Neural cell (in vitro differentiated cells): Measurements from ENCODE around the gene USP4. TPM values are rescaled to one million over a fixed set of nuclear protein-coding genes. Genes with fewer than 3 reads are reported as not detected.
"Not testable (repeated sequence)": the region's sequence is repeated elsewhere in the genome, so short reads cannot be mapped to it uniquely, and the experiment has no call there.

Experiments used
- H2AFZ ChIP-seq: fragments of 200-600, 300-800 bp; sonication (generic), shearing (Covaris generic); 2 replicates; pipeline ENCODE4 v1.6.0; 2014; ENCODE audit warnings: low read depth, mild to moderate bottlenecking, antibody characterized with exemption, low read length, moderate library complexity
- H3F3A ChIP-seq: fragments of 200-600 bp; shearing (Covaris generic); 2 replicates; pipeline ENCODE4 v1.6.1; 2016; ENCODE audit warnings: mild to moderate bottlenecking, moderate library complexity, mixed read lengths, antibody characterized with exemption, low read length; ENCODE audit not compliant: insufficient read depth, poor library complexity, severe bottlenecking
- H3K27ac ChIP-seq: fragments of 200-600, 300-800 bp; sonication (generic), shearing (Covaris generic); 2 replicates; pipeline ENCODE4 v1.5.1; 2014; ENCODE audit warnings: mild to moderate bottlenecking, low read length, moderate library complexity
- H3K27me3 ChIP-seq: fragments of 300-800, 200-600 bp; sonication (generic), shearing (Covaris generic); 2 replicates; pipeline ENCODE4 v1.6.0; 2014; ENCODE audit warnings: mild to moderate bottlenecking, low read depth, low read length, moderate library complexity; ENCODE audit not compliant: insufficient read depth
- H3K36me3 ChIP-seq: fragments of 300-800, 200-600 bp; sonication (generic), shearing (Covaris generic); 2 replicates; pipeline ENCODE4 v1.5.1; 2014; ENCODE audit warnings: mild to moderate bottlenecking, antibody characterized with exemption, low read length, moderate library complexity; ENCODE audit not compliant: insufficient read depth
- H3K4me2 ChIP-seq: fragments of 300-800, 200-600 bp; sonication (generic), shearing (Covaris generic); 2 replicates; pipeline ENCODE4 v1.6.0; 2014; ENCODE audit warnings: mild to moderate bottlenecking, low read length
- H3K4me3 ChIP-seq: fragments of 300-800, 200-600 bp; sonication (generic), shearing (Covaris generic); 2 replicates; pipeline ENCODE4 v1.5.1; 2014; ENCODE audit warnings: mild to moderate bottlenecking, low read length, moderate library complexity
- H3K79me2 ChIP-seq: fragments of 200-600 bp; shearing (Covaris generic); replicated peaks from 2 replicates; pipeline ENCODE4 v1.6.0; 2014; ENCODE audit warnings: mild to moderate bottlenecking, low read length, moderate library complexity; ENCODE audit not compliant: insufficient read depth
- H3K9ac ChIP-seq: fragments of 300-800, 200-600 bp; sonication (generic), shearing (Covaris generic); 2 replicates; pipeline ENCODE4 v1.6.1; 2016; ENCODE audit warnings: mild to moderate bottlenecking, low read length, mixed read lengths
- H3K9me2 ChIP-seq: fragments of 200-600 bp; shearing (Covaris generic); 2 replicates; pipeline ENCODE4 v1.6.1; 2016; ENCODE audit warnings: mild to moderate bottlenecking, low read length, mixed read lengths; ENCODE audit not compliant: insufficient read depth
- H3K9me3 ChIP-seq: fragments of 200-600, 300-800 bp; sonication (generic), shearing (Covaris generic); 2 replicates; pipeline ENCODE4 v1.6.1; 2016; ENCODE audit warnings: mild to moderate bottlenecking, mixed run types, low read length, moderate library complexity, mixed read lengths
- H4K20me1 ChIP-seq: fragments of 200-600 bp; shearing (Covaris generic); 2 replicates; pipeline ENCODE4 v1.6.1; 2016; ENCODE audit warnings: mild to moderate bottlenecking, mixed run types; ENCODE audit not compliant: insufficient read depth
- CTCF ChIP-seq: fragments of 450-650 bp; IDR thresholded peaks from 2 replicates; pipeline ENCODE4 v1.5.1; 2014; ENCODE audit warnings: antibody characterized with exemption, mild to moderate bottlenecking, moderate library complexity; ENCODE audit not compliant: poor library complexity, severe bottlenecking
- EP300 ChIP-seq: fragments of 450-650 bp; conservative IDR thresholded peaks from 2 replicates; pipeline ENCODE4 v1.6.1; 2014; ENCODE audit warnings: antibody characterized with exemption, mild to moderate bottlenecking, moderate library complexity; ENCODE audit not compliant: poor library complexity, severe bottlenecking
- EZH2 ChIP-seq: fragments of 200-600, 300-800 bp; shearing (Covaris generic), sonication (generic); IDR thresholded peaks from 2 replicates; pipeline ENCODE4 v1.6.1; 2014; ENCODE audit warnings: antibody characterized with exemption, low read length, borderline replicate concordance, mild to moderate bottlenecking; ENCODE audit not compliant: insufficient read depth, poor library complexity, severe bottlenecking
- MXI1 ChIP-seq: fragments of 450-650 bp; conservative IDR thresholded peaks from 2 replicates; pipeline ENCODE4 v1.6.1; 2014; ENCODE audit warnings: antibody characterized with exemption, mild to moderate bottlenecking; ENCODE audit not compliant: poor library complexity, severe bottlenecking
- POLR2AphosphoS5 ChIP-seq: IDR thresholded peaks from 2 replicates; pipeline ENCODE4 v1.6.1; 2012
- RAD21 ChIP-seq: fragments of 450-650 bp; conservative IDR thresholded peaks from 2 replicates; pipeline ENCODE4 v1.6.1; 2014; ENCODE audit warnings: antibody characterized with exemption, mild to moderate bottlenecking, moderate library complexity
- REST ChIP-seq: IDR thresholded peaks from 2 replicates; pipeline ENCODE4 v1.6.1; 2012; ENCODE audit warnings: borderline replicate concordance
- SMC3 ChIP-seq: fragments of 450-650 bp; conservative IDR thresholded peaks from 2 replicates; pipeline ENCODE4 v1.6.1; 2014; ENCODE audit warnings: antibody characterized with exemption, mild to moderate bottlenecking, moderate library complexity; ENCODE audit not compliant: poor library complexity
- TAF1 ChIP-seq: IDR thresholded peaks from 2 replicates; pipeline ENCODE4 v1.6.1; 2012; ENCODE audit warnings: low read depth
- polyA plus RNA-seq: library from polyadenylated mRNA; depleted of rRNA; stranded (reverse); fragments of >200 nt; gene quantifications from 2 replicates; pipeline ENCODE4 v1.2.3, GENCODE V29; 2014

USP4 gene
- polyA plus RNA-seq, 1 donor from 2014 or later = 35.5 TPM

- H3K36me3 ChIP-seq, H3K4me3 ChIP-seq, H3K27ac ChIP-seq, H3F3A ChIP-seq, H3K27me3 ChIP-seq, H3K4me2 ChIP-seq, H2AFZ ChIP-seq, H4K20me1 ChIP-seq, H3K9me3 ChIP-seq, H3K79me2 ChIP-seq, H3K9me2 ChIP-seq, H3K9ac ChIP-seq: not testable (repeated sequence)
These were observed 99.8 kb downstream of the USP4 start for GRCh38 chr3:49240091-49240490.

DNA sequence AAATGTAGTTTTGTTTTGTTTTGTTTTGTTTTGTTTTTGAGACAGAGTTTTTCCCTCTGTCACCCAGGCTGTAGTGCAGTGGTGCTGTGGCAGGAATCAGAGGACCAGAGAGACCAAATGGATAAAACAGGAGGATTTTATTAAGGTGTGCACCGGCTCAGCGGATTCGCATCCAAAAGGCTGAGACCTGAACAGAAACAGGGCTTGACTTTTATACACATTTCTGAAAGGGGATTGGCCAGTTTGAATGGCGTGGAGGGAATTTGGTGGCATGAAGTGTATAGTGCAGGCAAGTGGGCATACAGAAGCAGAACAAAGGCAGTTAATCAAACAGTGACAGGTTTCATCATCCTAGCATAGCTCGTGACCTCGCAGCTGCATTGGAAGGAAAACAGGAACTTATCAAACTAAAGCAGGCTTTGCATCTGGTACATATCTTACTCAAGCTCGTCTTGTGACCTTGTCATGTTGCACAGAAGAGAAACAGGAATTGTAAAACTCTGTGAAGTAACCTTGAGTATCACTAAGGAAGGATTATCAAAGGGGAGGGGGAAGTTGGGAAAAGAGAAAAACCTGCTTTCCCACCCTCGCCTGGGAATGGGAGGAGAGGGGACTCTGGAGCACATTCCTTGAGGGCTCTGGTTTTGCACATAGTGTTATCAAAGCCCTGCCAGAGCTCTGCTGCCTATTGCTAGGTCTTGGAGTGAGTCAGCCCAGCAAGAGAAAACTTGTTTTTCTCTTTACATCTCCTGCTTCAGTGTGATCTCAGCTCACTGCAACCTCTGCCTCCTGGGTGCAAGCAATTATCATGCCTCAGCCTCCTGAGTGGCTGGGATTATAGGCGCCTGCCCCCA, 101.4 kb downstream of the USP4 start:
- Histone ChIP-seq H2AFZ (no peak overlapping the region), H3F3A (no peaks in the 10 kb centered on the region), H3K4me3 (no peak overlapping the region), H3K4me2 (no peak overlapping the region), H3K27ac (no peak overlapping the region), H3K9me3 (no peaks in the 10 kb centered on the region), H3K36me3 (no peaks in the 10 kb centered on the region), H3K79me2 (no peaks in the 10 kb centered on the region), H3K9me2 (no peaks in the 10 kb centered on the region), H3K9ac (no peak overlapping the region), H3K27me3 (no peaks in the 10 kb centered on the region), H4K20me1 (no peaks in the 10 kb centered on the region)
- no peak for TF ChIP-seq SMC3
- no peak for TF ChIP-seq CTCF
- no peak for TF ChIP-seq MXI1
- TF ChIP-seq POLR2AphosphoS5 = no peak
- TF ChIP-seq RAD21 = no peak
- TF ChIP-seq TAF1 = no peak
- TF ChIP-seq EP300 = no peak
- no peak for TF ChIP-seq REST
- no peak for TF ChIP-seq EZH2
